Tongue (tissue), 2 donors: ENCODE results near the gene AGK. TPM values are rescaled to one million over a fixed set of nuclear protein-coding genes. Genes with fewer than 3 reads are reported as not detected.
A peak's percentile ranks its signal among the peaks of the same experiment; 100 is the strongest.
"Not testable (repeated sequence)": the region's sequence is repeated elsewhere in the genome, so short reads cannot be mapped to it uniquely, and the experiment has no call there.

ENCODE experiments used
- DNase-seq: peaks from one replicate; pipeline ENCODE4 v3.0.0-alpha.2; 2015
- total RNA-seq: library from RNA; depleted of rRNA; stranded (reverse); fragments of >200 nt; gene quantifications from one replicate; pipeline ENCODE4 v1.2.3, GENCODE V29; 2014

AGK gene
- total RNA-seq, 1 donor from 2014 or later = 40.0 TPM

DNA sequence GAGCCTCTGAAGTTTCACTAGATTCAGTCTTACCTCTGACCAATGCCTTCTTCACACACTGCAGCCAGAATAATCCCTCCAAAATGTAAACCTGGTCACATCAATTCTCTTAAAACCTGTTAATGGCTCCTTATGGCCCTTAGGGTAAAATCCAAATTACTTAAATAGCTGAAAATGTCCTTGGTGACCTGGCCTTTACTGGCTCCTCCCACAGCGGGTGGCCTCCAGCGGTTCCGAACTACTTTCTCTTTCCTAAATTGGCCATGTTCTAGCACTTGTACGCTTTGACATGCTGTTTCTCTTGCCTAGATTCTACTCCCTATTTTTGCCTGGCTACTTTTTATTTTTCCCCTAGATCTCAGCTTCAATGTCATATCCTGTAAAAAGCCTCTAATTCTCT lies 36.1 kb downstream of the AGK start:
- DNase-seq = no peak

DNA sequence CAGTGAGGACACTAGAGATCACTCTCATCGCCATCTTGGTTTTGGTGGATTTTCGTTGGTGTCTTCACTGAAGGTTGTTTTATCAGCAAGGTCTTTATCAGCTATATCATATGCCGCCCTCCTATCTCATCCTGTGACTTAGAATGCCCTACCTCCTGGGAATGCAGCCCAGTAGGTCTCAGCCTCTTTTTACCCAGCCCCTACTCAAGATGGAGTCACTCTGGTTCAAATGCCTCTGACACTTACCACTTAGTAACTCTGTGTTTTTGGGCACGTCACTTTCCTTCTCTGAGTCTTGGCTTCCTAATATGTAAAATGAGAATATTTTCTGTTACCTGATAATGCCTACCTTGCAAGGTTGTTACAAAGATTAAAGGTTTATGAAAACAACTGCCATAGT lies 37.7 kb downstream of the AGK start:
- no peak for DNase-seq

DNA sequence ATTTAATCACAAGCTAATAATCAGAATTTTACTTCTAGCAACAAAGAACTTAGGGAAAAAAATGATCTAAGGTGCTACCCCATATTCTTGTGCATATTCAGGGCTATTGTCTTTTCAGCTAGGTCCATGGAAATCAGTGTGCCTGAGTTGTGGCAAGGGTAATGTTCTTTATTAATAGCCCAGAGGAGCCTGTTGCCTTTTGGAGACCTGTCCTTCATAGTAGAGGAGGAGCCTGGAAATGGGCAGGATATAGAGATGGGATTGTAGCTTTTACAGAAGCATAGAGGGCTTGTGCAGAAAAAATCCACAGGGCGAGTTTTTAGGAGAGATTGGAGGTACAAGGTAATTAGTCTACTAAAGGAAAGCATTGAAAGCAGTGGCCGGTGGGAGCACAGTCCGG lies 38.9 kb downstream of the AGK start:
- DNase-seq = no peak

DNA sequence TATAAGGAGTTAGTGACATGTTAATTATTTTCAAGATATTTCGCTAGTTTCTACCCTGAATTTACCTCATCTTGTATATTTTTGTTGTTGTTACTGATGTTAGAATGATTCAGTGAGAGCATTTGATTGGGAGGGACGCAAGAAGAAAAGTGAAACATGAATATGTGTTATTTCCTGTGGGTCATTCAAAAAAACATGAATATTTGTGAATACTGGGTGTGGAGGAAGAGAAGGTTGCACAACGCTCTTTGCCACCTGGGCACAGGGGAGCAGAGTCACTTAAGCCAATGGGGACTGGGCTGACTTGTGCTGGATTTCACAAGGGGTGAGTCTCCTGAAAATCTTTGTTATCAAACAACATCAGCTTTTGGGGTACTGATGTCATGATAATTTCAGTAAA lies 39.5 kb downstream of the AGK start:
- no peak for DNase-seq

DNA sequence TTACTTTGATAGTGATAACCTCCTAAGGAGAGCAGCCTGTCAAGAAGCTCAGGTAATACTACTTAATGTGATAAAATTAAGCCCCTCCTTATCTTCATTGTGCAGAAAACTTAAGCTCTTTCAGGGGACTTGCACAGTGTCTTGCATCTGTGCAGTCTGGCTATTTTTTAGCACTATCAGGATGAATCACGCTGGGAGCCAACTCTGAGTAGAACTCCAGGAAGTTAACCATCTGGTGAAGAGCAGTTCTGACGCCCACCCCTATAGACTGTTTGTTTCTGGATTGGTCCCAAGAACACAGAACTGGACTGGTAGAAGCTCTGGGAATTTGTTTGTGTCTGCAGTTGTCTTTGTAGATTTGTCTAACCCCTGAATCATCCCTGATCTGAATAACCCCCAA lies 41.9 kb downstream of the AGK start:
- peak; percentile 4 for DNase-seq

DNA sequence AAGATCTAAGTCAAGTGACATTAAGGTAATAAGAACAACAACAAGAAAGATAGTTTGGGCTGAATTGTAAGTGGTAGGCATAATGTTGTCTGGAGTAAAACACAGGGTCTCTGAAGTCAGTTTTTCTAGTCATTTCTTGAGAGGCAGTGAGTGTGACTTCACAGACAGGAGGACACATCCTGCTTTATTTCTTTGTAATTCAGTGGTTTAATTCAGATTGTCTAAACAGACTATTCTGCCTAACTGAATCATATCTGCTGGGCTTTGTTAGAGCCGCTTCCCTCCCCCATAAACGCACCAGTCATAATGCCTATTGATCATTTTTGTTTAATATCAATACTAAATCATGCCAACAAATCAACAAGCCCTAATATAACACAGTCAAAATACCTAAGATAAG lies 46.8 kb downstream of the AGK start:
- DNase-seq = no peak

DNA sequence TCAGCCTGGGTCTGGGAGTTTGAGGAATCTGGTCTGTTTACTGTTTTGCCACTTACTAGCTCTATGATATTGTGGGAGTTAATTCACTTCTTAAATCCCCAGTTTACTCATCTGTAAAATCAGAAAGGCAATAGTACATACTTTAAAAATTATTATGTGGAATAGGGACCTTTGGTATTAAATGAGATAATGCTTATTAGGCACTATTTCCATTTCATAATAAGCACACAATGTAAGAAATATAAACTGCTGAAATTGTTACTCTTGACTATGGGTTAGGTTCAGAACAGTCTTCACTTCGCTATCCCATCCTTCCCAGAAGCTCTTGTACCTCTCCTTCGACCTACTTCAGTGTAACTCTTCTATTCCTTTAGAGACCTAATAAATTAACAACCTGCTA lies 47.2 kb downstream of the AGK start:
- DNase-seq = no peak

DNA sequence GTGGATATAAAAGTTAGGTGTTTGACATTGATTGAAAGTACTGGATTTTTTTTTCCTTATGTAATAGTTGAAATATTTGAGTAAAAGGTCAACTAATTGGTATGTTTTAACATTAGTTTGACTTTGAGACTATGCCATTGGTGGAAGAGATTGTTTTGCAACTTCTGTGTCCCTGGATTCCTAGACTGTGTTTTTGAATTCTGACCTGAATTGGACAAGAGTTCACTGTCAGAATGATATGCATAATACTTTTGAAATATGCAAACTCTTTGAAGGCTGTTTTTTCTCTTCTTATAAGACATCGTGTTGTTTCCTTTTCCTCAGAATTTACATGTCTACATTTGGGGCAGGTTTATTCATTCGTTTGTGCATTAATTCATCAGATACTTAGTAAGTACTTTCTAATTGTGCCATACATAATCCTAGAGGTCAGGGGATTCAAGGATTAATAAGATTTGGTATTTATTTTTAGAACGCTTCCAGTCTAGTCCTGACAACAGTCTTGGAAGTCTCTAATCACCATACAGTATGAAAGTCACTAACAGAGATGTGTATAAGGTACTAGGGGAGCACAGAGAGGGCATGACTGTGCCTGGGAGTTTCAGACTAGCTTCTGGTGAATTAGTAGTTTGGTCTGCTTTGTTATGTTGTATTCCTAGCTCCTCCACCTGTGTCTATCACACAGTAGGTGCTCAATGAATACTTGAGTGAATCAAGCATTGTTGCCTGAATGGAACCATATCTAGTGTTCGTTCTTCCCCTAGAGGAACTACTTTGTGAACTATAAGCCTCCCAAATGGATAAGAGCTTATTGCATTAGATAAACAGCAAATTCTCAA lies 49.2 kb downstream of the AGK start:
- DNase-seq = no peak

DNA sequence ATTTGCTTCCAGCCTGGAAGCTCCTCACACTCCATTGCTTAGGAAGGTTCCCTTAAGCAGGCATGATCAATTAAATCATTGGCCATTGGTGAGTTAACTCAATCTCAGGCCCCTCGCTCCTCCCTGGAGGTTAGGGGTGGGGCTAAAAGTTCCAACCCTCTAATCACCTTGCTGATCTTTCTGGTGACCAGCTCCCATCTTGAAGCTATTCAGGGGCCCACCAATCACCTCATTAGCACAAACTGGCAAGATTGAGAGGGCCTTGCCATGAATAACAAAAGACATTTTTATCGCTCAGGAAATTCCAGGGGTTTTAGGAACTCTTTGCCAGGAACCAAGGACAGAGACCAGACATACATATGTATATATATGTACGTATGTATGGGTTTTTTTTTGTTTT lies 58.4 kb downstream of the AGK start:
- no peak for DNase-seq

DNA sequence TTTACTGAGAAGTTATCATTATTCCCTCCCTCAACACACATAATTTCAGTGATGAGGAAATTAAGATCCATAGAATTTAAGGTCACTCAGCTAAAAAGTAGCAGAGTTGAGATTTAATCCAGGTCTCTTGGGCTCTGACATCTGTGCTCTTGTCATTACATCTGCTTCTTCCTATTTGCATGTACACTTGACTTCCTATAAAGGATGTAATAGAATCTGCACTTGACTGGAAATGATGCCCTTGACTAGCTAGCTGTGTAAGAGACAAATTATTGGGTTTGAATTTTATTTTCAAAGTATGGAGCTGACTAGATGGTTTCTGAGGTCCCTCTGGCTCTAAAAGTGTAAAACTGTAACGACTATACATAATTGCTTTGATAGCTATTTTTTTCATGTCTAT lies 59.5 kb downstream of the AGK start:
- no peak for DNase-seq

DNA sequence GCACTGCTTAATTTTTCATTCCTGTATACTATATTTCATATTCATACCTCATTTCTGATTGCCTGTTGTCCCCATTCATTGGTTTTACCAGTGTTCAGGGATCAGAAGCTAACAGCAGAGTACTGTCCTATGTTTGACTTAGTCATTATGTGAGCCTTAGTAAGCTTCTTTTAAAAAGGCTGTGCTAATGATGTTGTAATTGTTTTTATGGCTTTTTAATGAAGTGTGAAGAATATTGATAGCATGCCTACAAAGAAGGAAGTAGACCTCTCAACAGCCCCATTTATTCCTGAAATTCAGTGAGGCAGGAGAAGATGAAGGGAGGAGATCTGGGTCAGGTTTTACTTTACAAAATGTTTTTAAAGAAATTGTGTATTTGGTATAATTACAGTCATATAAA lies 61.7 kb downstream of the AGK start:
- no peak for DNase-seq

DNA sequence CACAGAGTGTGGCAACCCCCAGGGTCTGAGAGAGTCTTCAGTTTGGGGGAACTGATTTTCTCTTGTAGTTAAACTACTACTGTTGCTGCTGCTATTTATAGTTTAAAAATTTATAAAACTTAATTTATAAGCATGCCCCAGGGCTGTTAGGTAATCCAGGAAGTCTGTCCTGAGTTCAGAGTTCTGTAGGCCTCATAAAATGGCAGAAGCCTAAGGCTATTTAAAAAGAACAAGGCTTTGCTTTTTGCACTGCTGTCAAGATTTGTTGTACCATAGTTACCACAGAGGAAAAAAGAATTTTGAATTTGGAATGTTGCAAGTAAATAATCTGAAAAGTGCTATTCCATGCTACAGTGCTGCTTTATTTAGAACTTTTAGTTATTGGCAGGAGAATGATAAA lies 66.1 kb downstream of the AGK start:
- DNase-seq = no peak

DNA sequence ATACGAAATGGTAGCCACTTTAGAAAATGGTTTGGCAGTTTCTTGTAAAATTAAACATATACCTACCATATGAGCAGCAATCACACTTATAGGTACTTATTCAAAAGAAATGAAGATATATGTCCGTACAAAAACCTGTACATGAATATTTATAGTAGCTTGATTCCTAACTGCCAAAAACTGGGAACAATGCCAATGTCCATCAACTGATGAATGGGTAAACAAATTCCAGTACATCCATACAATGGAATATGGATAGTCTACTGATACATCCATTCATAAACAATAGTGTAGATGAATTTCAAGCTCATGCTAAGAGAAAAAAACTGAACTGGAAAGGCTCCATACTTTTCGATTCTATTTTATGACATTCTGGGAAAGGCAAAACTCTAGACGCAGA lies 68.5 kb downstream of the AGK start:
- no peak for DNase-seq

DNA sequence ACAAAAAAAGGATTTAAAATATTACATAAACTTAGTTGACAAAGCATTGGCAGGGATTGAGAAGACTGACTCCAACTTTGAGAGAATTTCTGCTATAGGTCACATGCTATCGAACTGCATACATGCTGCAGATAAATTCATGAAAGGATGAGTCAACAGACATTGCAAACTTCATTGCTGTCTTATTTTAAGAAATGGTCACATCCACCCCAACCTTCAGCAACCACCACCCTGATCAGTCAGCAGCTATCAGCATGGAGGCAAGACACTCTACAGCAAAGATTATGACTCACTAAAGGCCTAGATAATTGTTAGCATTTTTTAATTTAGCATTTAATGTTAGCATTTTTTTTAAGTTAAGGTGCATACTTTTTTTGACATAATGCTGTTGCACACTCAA lies 73.6 kb downstream of the AGK start:
- no peak for DNase-seq

DNA sequence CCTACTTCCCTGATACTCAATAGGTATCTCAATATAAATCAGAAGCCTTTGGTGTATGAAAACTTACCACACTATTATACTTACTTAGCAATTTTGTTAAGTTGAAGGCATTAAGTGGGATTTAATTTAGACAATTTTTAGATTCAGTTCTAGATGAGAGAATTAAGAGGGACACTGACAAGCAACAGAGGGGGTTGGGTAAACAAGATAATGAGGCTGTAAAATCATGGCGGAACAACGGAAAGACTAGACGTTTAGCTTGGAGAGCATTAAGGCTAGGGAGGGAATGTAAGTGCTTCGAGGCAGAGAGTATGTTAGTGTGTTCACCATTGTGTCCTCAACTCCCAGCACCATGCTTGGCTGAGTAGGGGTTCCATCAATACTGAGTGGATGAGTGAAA lies 79.4 kb downstream of the AGK start:
- no peak for DNase-seq

DNA sequence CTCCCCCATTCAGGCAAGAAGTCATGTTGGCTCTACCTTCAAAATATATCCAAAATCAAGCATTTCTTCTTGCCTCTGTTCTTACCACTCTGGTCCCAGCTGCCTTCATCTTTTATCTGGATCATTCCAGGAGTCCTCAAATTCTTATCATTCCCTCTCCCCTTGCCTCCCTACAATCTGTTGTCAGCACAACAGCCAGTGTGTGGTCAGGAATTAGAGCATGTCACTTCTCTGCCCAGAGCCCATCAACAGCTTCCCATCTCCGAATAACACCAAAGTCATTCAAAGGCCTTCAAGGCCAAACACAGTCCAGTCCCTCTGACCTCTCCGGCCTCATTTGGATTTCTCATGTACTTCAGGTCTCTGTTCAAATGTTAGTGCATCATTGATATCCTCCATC lies 80.3 kb downstream of the AGK start:
- no peak for DNase-seq

DNA sequence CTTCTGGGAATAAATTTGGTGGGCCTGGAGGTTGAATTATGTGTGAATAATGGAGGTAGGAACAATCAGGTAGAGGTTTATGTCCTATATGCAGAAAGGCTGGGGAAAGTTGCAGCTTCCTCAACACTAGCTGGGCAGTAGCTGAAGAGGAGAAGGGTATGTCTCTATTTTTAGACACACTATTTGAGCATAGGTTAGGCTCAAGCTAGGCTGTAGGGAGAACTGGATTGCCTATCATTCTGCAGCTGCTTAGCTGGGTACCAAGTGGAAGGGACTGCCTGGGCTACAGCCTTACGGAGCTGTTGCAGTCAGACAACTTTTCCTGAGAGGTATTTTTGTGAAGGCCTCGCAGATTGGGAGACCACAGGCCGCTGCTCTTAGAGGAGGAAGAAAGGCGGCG lies 82.9 kb downstream of the AGK start:
- no peak for DNase-seq

DNA sequence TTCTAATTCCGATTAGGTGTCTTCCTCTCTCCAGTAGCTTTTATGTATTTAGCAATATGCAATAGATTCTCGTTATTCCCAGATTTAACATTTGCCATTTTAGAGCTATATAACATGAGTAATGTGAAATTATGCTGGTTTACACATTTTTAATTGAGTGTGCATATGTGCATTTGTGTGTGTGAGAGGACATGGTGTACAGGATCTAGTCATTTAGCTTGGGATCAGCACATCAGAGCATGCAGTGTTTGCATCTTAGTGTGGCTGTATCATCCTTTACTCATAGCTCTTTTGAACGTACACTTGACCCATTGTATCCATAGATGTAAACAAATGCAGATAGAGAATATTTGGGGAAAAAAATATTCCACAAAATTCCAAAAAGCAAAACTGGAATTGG lies 84.8 kb downstream of the AGK start:
- DNase-seq = no peak

DNA sequence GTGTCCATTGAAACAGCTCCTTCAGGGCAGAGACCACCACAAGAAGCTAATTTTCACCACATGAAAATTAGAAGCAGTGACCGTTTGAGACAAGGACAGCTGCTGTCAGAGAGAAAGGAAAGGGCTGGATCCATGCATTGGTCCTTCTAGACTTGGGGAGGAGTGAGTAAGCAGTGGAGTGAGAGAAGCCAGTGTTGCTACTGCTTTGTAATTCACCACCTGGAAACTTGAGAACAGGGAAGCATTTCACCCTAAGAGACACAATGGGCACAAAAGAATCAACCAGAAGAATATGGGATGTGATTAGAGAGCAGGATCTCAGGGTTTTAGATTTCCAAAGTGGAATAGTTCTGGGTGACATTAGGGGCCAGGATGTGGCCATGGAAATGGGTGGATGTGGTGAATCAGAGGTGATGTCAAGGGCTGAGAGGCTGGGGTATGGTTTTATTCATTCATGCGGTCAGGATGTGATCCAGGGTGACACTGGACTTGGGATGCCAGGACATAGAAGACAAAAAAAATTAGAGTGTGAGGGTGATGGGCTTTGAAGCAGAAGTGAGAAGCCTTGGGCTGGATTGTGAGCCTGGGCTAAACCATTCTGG lies 89.1 kb downstream of the AGK start:
- DNase-seq = no peak

DNA sequence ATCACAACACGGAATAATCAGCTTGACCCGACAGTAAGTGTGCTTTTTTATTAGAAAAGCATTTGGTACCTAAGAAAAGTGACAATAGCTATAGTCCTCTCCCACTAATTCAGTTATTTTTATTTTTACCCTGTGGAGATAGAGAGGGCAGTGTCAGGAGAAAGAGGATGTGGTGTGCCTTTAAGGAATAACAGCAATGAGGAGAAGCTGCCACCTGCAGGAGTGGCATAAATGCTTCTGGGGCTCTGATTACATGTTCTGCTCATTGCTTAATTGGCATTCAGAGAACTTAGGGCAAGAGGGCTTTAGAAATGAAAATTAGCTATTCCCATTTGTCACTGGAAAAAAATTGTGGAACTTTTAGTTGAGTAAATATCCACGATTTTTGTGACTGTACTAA lies 90.7 kb downstream of the AGK start:
- DNase-seq = no peak

DNA sequence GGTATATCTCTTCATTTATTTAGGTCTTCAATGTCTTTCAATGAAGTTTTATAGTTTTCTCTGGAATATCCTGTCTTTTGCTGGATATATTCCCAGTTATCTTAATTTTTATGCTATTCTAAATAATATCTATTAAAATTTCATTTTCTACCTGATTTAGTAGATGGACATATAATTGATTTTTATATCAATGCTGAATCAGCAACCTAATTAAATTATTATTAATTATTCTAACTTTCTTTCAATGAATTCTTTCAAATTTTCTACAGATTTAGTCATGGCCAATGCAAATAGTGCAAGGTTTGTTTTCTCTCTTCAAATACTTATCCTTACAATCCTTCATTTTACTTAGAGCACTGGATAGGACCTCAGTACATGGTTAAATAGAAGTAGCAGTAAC lies 94.0 kb downstream of the AGK start:
- DNase-seq = no peak

DNA sequence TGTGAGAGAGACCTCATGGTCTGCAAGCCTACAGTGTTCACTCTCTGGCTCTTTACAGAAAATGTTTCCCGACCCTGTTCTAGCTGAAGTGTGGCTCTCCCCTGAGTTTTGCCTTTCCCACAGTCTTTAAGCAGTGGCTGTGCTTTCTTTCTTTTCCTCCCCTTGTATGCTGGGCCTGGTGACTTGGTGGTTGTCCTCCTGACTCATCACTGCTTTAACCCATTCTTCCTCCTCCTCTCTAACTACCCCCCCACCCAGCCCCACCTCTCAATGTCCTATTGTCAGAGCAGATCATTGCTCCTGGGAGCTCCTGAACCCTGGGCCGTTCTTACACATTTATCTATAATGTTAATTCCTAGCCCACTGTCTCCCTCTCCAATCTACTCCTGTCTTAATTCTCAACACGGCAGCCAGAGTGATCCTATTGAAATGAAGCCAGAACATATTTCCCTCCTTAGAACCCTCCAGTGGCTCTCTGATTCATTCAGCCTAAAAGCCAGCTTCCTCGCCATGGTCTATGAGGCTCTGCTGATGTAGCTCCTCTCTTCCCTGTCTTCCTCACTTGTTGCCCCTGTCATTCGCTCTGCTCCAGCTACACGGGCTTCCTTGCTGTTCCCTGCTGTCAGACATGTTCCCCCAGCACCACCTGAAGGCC lies 95.7 kb downstream of the AGK start:
- DNase-seq = no peak

DNA sequence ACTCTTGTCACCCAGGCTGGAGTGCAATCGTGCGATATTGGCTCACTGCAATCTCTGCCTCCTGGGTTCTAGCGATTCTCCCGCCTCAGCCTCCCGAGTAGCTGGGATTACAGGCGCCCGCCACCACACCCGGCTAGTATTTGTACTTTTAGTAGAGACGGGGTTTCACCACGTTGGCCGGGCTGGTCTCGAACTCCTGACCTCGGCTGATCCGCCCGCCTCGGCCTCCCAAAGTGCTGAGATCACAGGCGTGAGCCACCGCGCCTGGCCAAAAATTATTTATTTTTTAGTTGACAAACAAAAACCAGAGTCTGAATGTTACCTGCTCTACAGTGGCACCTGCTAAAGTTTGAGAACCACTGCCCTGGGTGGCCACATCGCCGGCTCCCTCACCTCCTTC lies 96.5 kb downstream of the AGK start:
- DNase-seq = not testable (repeated sequence)
